HG02852 (cell line): ENCODE results near the gene MLLT1.

Source experiments
- ATAC-seq: cut with Tn5 transposase; IDR thresholded peaks from one replicate; pipeline ENCODE4 v1.9.1; 2021; ENCODE audit warnings: mild to moderate bottlenecking, moderate library complexity; ENCODE audit not compliant: unreplicated experiment

The MLLT1 gene

GRCh38 chr19:6172074-6172863 is 107.5 kb downstream of the MLLT1 start:
- no peak for ATAC-seq

- ATAC-seq: no peak
These were observed 112.7 kb downstream of the MLLT1 start for GRCh38 chr19:6167115-6167514.

- no peak for ATAC-seq
These were observed 114.8 kb downstream of the MLLT1 start for GRCh38 chr19:6164906-6165531.

- ATAC-seq: no peak
These were observed 118.4 kb downstream of the MLLT1 start for GRCh38 chr19:6161271-6161850.
